Muscle layer of colon (tissue), 2 donors: ENCODE data around the gene APLF.
"Not testable (repeated sequence)": the region's sequence is repeated elsewhere in the genome, so short reads cannot be mapped to it uniquely, and the experiment has no call there.

ENCODE experiments used
- H3K27ac ChIP-seq: one replicate; pipeline ENCODE4 v1.7.0; 2013; ENCODE audit warnings: low read depth, mild to moderate bottlenecking, low read length, moderate library complexity
- H3K27me3 ChIP-seq, 2 donors: one replicate each; pipeline ENCODE4 v1.7.0; 2013; ENCODE audit warnings: low read length in 2 of 2, mild to moderate bottlenecking in 2 of 2; ENCODE audit not compliant: insufficient read depth in 2 of 2, control insufficient read depth in 1 of 2
- H3K36me3 ChIP-seq: one replicate; pipeline ENCODE4 v1.7.0; 2013; ENCODE audit warnings: mild to moderate bottlenecking, low read length; ENCODE audit not compliant: insufficient read depth
- H3K4me1 ChIP-seq: one replicate; pipeline ENCODE4 v1.7.0; 2013; ENCODE audit warnings: mild to moderate bottlenecking, low read length; ENCODE audit not compliant: insufficient read depth
- H3K4me3 ChIP-seq, 2 donors: one replicate each; pipeline ENCODE4 v1.7.0; 2013; ENCODE audit warnings: low read length in 2 of 2, low read depth in 1 of 2, mild to moderate bottlenecking in 1 of 2, moderate library complexity in 1 of 2
- H3K9ac ChIP-seq: one replicate; pipeline ENCODE4 v1.7.0; 2013; ENCODE audit warnings: low read length
- H3K9me3 ChIP-seq: one replicate; pipeline ENCODE4 v1.7.0; 2013; ENCODE audit warnings: mild to moderate bottlenecking, low read length
- donor health status: abdominal sarcoma.
- donor health status: Adenocarcinoma of cecum.

Gene APLF

DNA sequence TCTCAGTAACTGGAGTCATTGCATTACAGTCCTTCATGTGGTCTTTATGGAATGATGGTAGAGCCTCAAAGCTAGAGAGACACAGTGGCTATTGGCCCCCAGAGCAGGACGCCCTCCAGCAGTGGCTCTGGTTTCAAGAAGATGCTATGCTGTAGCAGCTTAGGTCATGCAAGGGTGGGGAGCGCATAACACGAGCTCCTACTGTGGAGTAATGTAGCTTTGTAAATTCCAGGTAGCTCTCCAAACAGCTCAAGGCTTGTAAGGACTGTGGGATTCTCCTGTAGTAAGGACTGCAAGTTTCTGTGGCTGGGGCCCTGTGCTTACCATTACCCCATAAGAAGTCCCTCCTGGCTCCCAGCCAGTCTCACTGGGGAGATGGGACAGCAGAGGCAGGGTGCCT is 15.6 kb downstream of the APLF start:
- Histone ChIP-seq H3K9me3 (no peaks in the 10 kb centered on the region), H3K4me3 (no peak overlapping the region), H3K36me3 (no peaks in the 10 kb centered on the region), H3K9ac (no peak overlapping the region), H3K4me1 (peaks cover 4% of the 10 kb centered on the region), H3K27ac (no peak overlapping the region), H3K27me3 (no peaks in the 10 kb centered on the region)

DNA sequence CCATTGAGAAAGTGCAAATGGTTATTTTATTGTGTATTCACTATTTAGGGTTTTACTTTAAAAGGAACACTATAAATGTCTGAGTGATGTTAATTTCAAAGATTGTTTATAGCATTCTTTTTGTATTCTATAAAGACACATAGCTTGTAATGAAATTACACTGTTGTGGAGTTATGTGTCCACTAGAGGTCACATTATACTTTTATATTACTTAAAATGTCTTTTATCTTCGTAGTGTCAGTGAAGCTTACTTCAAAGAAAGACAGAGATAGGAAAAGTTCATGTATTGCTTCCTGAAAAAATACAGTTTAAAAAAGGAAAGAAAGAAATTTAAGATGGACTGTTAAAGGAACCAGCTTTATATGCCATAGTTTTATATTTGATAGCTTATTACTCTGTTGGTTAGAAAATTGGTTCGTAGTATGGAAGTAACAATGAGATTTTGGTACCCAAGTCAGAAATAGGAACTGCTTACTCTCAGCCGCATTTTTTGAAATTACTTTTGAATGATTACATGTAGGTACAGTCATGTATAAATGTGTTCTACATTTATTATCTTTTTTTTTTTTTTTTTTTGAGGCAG is 20.5 kb downstream of the APLF start:
- Histone ChIP-seq H3K27ac (no peak overlapping the region), H3K4me1 (peaks cover 4% of the 10 kb centered on the region), H3K9me3 (no peaks in the 10 kb centered on the region), H3K27me3 (no peaks in the 10 kb centered on the region), H3K4me3 (no peak overlapping the region), H3K9ac (no peak overlapping the region), H3K36me3 (no peaks in the 10 kb centered on the region)

DNA sequence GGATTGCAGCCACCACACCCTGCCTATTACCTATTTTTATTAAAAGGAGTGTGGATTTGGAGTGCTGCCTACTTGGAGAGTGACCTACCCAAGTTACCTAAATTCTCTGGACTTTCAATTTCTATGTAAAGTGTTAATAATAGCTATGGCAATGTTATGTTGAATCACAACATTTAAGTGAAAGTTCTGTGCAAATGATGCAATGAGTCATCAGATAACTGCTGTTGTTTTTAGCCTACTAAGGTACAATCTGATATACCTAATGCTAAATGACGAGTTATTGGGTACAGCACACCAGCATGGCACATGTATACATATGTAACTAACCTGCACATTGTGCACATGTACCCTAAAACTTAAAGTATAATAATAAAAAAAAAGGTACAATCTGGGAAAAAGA is 21.2 kb downstream of the APLF start:
- H3K27ac ChIP-seq, H3K4me3 ChIP-seq: not testable (repeated sequence)

DNA sequence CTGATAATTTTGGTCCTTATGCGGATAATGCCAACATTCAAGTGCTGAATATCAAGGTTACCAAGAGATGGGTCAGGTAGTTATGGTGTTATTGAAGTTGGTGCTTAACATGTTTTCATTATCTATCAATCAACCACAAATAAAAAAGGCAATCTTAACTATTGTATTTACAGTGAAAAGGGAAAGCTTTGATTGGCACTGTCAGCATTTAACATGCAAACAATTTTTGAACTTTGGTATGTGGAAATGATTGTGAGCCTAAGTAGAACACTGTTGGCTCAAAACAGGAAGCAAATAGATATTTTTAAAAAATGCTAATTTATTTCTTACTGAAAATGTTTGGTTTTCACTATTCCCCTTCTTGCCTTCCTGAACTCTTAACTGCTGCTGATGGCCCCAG is 21.9 kb downstream of the APLF start:
- Histone ChIP-seq H3K4me1 (peaks cover 4% of the 10 kb centered on the region), H3K27me3 (no peaks in the 10 kb centered on the region), H3K9ac (no peak overlapping the region), H3K27ac (no peak overlapping the region), H3K9me3 (no peaks in the 10 kb centered on the region), H3K36me3 (no peaks in the 10 kb centered on the region), H3K4me3 (no peak overlapping the region)

More for the DNA sequence above, 21.2 kb downstream of the APLF start:
- not testable (repeated sequence) for H3K9ac ChIP-seq, H3K9me3 ChIP-seq, H3K36me3 ChIP-seq, H3K27me3 ChIP-seq, H3K4me1 ChIP-seq

DNA sequence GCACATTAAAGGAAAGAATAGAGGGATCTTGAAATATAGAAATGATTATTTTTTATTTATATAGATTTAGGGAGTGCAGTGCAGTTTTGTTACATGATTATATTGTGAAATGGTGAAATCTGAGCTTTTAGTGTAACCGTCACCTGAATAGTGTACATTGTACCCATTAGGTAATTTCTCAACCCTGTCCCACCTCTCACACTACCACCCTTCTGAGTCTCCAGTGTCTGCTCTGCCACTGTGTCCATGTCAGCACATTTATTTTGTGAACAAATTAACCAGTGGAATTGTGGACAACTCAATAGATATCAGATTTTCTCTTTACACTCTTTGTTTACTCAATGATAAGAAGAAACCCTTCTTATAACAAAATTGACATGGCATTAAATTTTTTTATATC is 24.2 kb downstream of the APLF start:
- Histone ChIP-seq H3K27ac (no peak overlapping the region), H3K4me3 (no peak overlapping the region), H3K27me3 (no peaks in the 10 kb centered on the region), H3K36me3 (no peaks in the 10 kb centered on the region), H3K9ac (no peak overlapping the region), H3K4me1 (peaks cover 4% of the 10 kb centered on the region), H3K9me3 (no peaks in the 10 kb centered on the region)

DNA sequence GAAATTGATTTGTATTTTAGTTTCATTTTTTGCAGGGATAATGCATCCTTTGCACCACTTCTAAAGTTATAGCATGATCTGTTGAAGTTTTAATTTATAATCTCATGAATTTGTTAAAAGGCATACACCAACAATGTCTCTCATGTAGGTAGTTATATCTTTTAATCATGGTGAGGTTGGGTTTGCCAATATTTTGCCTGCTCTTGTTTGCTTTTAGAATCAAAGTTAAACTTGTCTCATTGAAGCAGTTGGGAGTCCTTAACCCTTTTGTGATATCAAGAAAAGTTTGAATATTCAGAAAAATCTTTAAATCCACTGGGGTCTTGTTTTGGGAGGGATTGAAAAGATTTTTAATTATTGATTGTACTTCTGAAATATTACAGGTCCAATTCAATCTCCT is 31.7 kb downstream of the APLF start:
- Histone ChIP-seq H3K9ac (no peak overlapping the region), H3K27me3 (no peaks in the 10 kb centered on the region), H3K27ac (no peak overlapping the region), H3K9me3 (no peaks in the 10 kb centered on the region), H3K36me3 (peaks cover 5% of the 10 kb centered on the region), H3K4me1 (no peaks in the 10 kb centered on the region), H3K4me3 (no peak overlapping the region)

DNA sequence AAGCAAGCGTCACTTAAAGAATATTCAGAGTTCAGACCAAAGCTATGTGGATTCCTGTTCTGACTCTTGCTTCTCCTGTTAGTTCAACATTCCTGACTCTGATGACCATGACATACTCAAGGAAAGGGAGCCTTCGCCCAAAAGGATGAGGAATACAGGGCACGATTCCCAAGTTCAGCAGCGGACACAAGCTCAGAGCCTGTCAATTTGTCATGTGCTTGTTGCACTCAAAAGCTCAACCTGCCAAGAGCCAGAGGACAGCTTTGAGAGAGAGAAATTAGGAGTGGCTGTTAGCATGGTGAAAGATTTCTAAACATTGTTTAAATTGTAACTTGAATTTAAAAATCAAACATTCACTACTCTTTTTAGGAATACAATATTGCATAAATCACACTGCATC is 33.3 kb downstream of the APLF start:
- Histone ChIP-seq H3K4me3 (no peak overlapping the region), H3K9ac (no peak overlapping the region), H3K27me3 (no peaks in the 10 kb centered on the region), H3K9me3 (no peaks in the 10 kb centered on the region), H3K36me3 (peaks cover 5% of the 10 kb centered on the region), H3K27ac (no peak overlapping the region), H3K4me1 (no peaks in the 10 kb centered on the region)

DNA sequence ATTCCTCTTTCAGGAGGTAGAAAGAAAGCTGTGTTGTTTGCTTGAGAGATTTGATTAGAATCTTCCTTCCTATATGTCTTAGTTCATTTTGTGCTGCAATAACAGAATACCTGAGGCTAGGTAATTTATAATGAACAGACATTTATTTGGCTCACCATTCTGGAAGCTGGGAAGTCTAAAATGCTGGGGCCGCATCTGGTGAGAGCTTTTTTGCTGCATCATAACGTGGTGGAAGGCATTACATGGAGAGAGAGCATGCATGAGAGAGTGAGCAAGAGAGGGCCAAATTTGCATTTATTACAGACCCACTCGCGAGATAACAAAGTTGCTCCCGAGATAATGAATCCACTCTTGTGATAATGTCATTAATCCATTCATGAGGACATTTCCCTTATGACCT is 34.4 kb downstream of the APLF start:
- no peaks in the 10 kb centered on the region for H3K9me3 ChIP-seq
- H3K4me1 ChIP-seq = no peaks in the 10 kb centered on the region
- no peak overlapping the region for H3K4me3 ChIP-seq
- no peaks in the 10 kb centered on the region for H3K27me3 ChIP-seq
- no peak overlapping the region for H3K9ac ChIP-seq
- no peak overlapping the region for H3K27ac ChIP-seq
- peaks cover 5% of the 10 kb centered on the region for H3K36me3 ChIP-seq

DNA sequence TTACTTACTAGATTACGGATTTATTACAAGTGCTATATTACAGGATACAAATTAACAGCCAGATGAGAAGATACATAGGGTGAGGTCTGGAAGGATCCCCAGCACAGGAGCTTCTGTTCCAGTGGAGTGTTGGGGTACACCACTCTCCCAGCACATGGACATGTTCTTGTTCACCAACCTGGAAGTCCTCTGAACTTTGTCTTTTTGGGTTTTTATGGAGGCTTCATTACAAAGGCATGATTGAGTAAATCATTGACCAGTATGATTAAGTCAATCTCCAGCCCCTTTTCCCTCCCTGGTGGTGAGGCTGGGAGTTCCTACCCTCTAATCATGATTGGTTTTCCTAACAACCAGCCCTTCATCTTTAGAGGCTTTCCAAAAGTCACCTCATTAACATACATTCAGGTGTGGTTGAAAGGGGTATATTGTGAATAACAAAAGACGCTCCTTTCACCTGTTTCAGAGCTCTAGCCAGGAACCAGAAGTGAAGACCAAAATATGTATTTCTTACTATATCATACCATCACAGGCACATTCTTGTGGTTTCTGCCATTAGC is 38.3 kb downstream of the APLF start:
- no peaks in the 10 kb centered on the region for H3K9me3 ChIP-seq
- H3K4me1 ChIP-seq = no peaks in the 10 kb centered on the region
- peaks cover 5% of the 10 kb centered on the region for H3K36me3 ChIP-seq
- H3K4me3 ChIP-seq = no peak overlapping the region
- H3K9ac ChIP-seq = no peak overlapping the region
- H3K27ac ChIP-seq = no peak overlapping the region
- H3K27me3 ChIP-seq = no peaks in the 10 kb centered on the region

DNA sequence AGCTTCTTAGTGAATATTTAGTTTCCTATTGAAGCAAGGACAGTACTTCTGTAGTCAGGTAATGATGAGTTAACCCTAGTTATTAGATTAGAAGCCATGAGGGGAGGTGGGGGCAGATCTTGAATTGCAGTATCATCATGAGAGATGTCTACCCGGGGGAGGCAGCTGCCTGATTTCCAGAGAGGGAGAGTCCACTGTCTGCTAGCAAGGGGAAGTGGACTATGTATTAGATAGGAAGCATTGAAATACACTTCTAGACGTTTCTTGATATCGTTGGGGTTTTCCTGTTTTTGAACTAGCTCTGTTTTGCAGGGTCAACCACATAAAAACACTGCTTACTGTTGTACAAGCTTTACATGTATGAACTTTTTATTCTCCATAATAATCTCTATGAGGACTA is 38.8 kb downstream of the APLF start:
- H3K27me3 ChIP-seq = no peaks in the 10 kb centered on the region
- H3K4me1 ChIP-seq = no peaks in the 10 kb centered on the region
- H3K9me3 ChIP-seq = no peaks in the 10 kb centered on the region
- no peak overlapping the region for H3K27ac ChIP-seq
- no peak overlapping the region for H3K9ac ChIP-seq
- H3K4me3 ChIP-seq = no peak overlapping the region
- H3K36me3 ChIP-seq = peaks cover 5% of the 10 kb centered on the region

DNA sequence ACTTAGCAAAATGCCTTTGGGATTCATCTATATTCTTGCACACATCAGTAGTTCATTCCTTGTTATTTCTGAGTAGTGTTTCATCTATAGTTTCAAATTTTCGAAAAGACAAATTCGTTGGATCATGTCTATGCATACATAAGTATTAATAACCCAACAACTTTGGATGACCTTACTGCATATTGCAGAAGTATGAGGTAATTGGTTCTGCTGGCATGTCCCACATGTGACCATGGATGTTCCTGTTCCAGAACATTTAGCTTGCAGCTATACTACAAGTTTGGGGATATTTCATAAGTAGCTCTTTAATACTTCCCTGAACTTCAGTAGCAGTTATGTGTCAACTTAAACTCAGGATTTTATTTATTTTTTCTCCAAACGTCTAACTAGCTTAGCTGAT is 44.9 kb downstream of the APLF start:
- Histone ChIP-seq H3K9me3 (no peaks in the 10 kb centered on the region), H3K4me3 (no peak overlapping the region), H3K27ac (no peak overlapping the region)

DNA sequence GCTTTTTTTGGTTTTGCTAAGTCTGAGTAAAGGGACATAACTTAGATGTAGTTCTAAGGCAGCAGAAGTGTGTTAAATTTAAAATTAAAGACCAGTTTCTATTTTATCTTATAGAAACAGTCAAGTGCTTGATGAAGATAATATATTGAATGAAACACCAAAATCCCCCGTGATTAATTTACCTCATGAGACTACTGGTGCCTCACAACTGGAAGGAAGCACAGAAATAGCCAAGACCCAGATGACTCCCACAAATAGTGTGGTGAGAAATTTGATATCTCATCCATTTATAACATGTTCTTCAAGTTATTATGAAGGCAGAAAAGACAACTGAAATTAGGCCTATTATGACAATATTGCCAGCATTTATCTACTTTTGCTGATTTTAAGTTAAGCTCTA is 45.6 kb downstream of the APLF start:
- H3K9me3 ChIP-seq = no peaks in the 10 kb centered on the region
- H3K36me3 ChIP-seq = no peaks in the 10 kb centered on the region
- no peak overlapping the region for H3K4me3 ChIP-seq
- no peak overlapping the region for H3K27ac ChIP-seq
- H3K4me1 ChIP-seq = no peaks in the 10 kb centered on the region
- no peaks in the 10 kb centered on the region for H3K27me3 ChIP-seq
- H3K9ac ChIP-seq = no peak overlapping the region

More for the DNA sequence above, 44.9 kb downstream of the APLF start:
- Histone ChIP-seq H3K27me3 (no peaks in the 10 kb centered on the region), H3K9ac (no peak overlapping the region), H3K4me1 (no peaks in the 10 kb centered on the region), H3K36me3 (no peaks in the 10 kb centered on the region)
